CD8-positive, alpha-beta memory T cell (primary cell): Measurements from ENCODE around the gene AGAP1. TPM values are rescaled to one million over a fixed set of nuclear protein-coding genes. Genes with fewer than 3 reads are reported as not detected.

ENCODE experiments used
- CTCF ChIA-PET: fragments of 350-600 bp; sonication (Branson Sonifier 250); formaldehyde crosslinking; loops from one replicate; lab custom pipeline; 2021; ENCODE audit warnings: antibody characterized with exemption; lab: Charles Lee
- POLR2A ChIA-PET: fragments of 350-600 bp; sonication (Branson Sonifier 250); formaldehyde crosslinking; loops from one replicate; lab custom pipeline; 2021; ENCODE audit warnings: antibody characterized with exemption; lab: Charles Lee
- DNase-seq, 5 donors: peaks; one replicate each; pipeline versions ENCODE4 v3.0.0 to v3.0.0-alpha.2; 2020 to 2022; ENCODE audit warnings: mixed read lengths in 1 of 5
- H3K27ac ChIP-seq: one replicate; pipeline ENCODE4 v1.7.0; 2013; ENCODE audit warnings: low read depth, mild to moderate bottlenecking, low read length, moderate library complexity
- H3K27me3 ChIP-seq: 2 replicates; pipeline ENCODE4 v1.7.0; 2013; ENCODE audit warnings: low read length, mild to moderate bottlenecking; ENCODE audit not compliant: insufficient read depth, poor library complexity, severe bottlenecking
- H3K36me3 ChIP-seq: 2 replicates; pipeline ENCODE4 v1.7.0; 2013; ENCODE audit warnings: mild to moderate bottlenecking, low read length, moderate library complexity; ENCODE audit not compliant: insufficient read depth
- H3K4me1 ChIP-seq: 2 replicates; pipeline ENCODE4 v1.7.0; 2013; ENCODE audit warnings: mild to moderate bottlenecking, low read length, moderate library complexity; ENCODE audit not compliant: insufficient read depth
- H3K4me3 ChIP-seq: 2 replicates; pipeline ENCODE4 v1.7.0; 2013; ENCODE audit warnings: mild to moderate bottlenecking, low read length
- H3K9me3 ChIP-seq: 2 replicates; pipeline ENCODE4 v1.7.0; 2013; ENCODE audit warnings: mild to moderate bottlenecking, low read length
- H3K27ac Mint-ChIP-seq, 8 donors: one replicate each; pipeline ENCODE4 v1.8.0; 2020 to 2021; ENCODE audit warnings: mixed read lengths in 8 of 8, mild to moderate bottlenecking in 6 of 8, inconsistent platforms in 3 of 8, moderate library complexity in 3 of 8
- H3K27me3 Mint-ChIP-seq, 2 donors: one replicate each; pipeline ENCODE4 v1.8.0; 2020 to 2021; ENCODE audit warnings: mixed read lengths in 2 of 2, mild to moderate bottlenecking in 1 of 2, moderate library complexity in 1 of 2
- H3K36me3 Mint-ChIP-seq, 3 donors: one replicate each; pipeline ENCODE4 v1.8.0; 2020 to 2021; ENCODE audit warnings: mixed read lengths in 3 of 3, inconsistent platforms in 1 of 3, mild to moderate bottlenecking in 1 of 3
- H3K4me1 Mint-ChIP-seq, 3 donors: one replicate each; pipeline ENCODE4 v1.8.0; 2020 to 2021; ENCODE audit warnings: mixed read lengths in 3 of 3, inconsistent platforms in 1 of 3, mild to moderate bottlenecking in 1 of 3
- H3K4me3 Mint-ChIP-seq, 7 donors: one replicate each; pipeline ENCODE4 v1.8.0; 2020 to 2021; ENCODE audit warnings: mixed read lengths in 7 of 7, mild to moderate bottlenecking in 6 of 7, moderate library complexity in 4 of 7, inconsistent platforms in 2 of 7
- H3K9me3 Mint-ChIP-seq, 5 donors: one replicate each; pipeline ENCODE4 v1.8.0; 2020 to 2022; ENCODE audit warnings: mixed read lengths in 5 of 5, mild to moderate bottlenecking in 3 of 5, moderate library complexity in 2 of 5, inconsistent platforms in 1 of 5
- polyA plus RNA-seq: library from polyadenylated mRNA; unstranded; fragments of 300-500 nt; fragmentation: Illumina TruSeq; gene quantifications from one replicate; pipeline ENCODE4 v1.2.3, GENCODE V29; 2021
- total RNA-seq, 2 experiments: library from RNA; stranded (reverse); gene quantifications; one replicate each; pipeline ENCODE4 v1.2.3, GENCODE V29; 2021

AGAP1 gene
- total and polyA plus RNA-seq, 3 experiments from 2014 or later, result 1.2 to 3.3 (median 2.7) TPM

- Histone ChIP-seq H3K36me3 (no peaks in the 10 kb centered on the region), H3K4me1 (no peaks in the 10 kb centered on the region), H3K4me3 (no peak overlapping the region), H3K27me3 (no peaks in the 10 kb centered on the region), H3K27ac (no peak overlapping the region), H3K9me3 (no peaks in the 10 kb centered on the region)
- H3K27me3 Mint-ChIP-seq, result peaks cover 2 to 21% of the 10 kb centered on the region in 2 donors
- H3K4me3 Mint-ChIP-seq, result no peak overlapping the region
- H3K36me3 Mint-ChIP-seq, result no peaks in the 10 kb centered on the region
- ChIA-PET POLR2A (no interaction called here), CTCF (no interaction called here)
- peaks cover 5 to 25% (median 14%) of the 10 kb centered on the region in 3 donors for H3K4me1 Mint-ChIP-seq
- DNase-seq, result no peak
- H3K9me3 Mint-ChIP-seq, result peaks cover 0 to 2% (median 0%) of the 10 kb centered on the region in 5 donors
- H3K27ac Mint-ChIP-seq, result no peak overlapping the region
Observed at GRCh38 chr2:235566931-235567495, 73.2 kb downstream of the AGAP1 start.

DNA sequence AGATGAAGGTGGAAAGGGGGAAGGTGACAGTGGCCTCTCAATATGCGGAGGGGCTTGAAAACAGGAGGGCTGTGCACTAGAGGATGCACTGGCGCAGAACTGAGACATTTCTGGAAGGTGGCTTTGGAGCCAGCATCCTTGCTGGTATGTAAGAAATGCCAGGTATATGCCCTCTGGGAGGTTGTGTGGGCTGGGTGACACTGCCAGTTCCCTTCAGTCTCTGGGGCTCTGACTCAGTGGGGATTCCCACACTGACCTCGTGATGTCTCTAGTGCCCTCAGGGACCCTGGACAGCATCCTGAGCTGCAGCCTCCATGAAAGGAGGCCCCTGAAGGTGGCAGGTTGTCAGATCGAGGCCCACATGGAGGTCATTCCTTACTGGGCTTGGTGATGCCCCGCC, 74.0 kb downstream of the AGAP1 start:
- ChIA-PET CTCF (no interaction called here), POLR2A (no interaction called here)
- Mint-ChIP-seq H3K27me3 (peaks cover 6 to 21% of the 10 kb centered on the region in 2 donors), H3K4me3 (no peak overlapping the region), H3K36me3 (no peaks in the 10 kb centered on the region), H3K4me1 (peaks cover 5 to 25% (median 14%) of the 10 kb centered on the region in 3 donors), H3K27ac (no peak overlapping the region), H3K9me3 (peaks cover 0 to 2% (median 0%) of the 10 kb centered on the region in 5 donors)
- Histone ChIP-seq H3K27ac (no peak overlapping the region), H3K36me3 (no peaks in the 10 kb centered on the region), H3K9me3 (no peaks in the 10 kb centered on the region), H3K4me3 (no peak overlapping the region), H3K27me3 (no peaks in the 10 kb centered on the region), H3K4me1 (no peaks in the 10 kb centered on the region)
- DNase-seq, result no peak

- no peak overlapping the region for H3K27ac ChIP-seq
- H3K9me3 ChIP-seq, result no peaks in the 10 kb centered on the region
- H3K36me3 Mint-ChIP-seq, result no peaks in the 10 kb centered on the region
Observed at GRCh38 chr2:235568431-235568830, 74.6 kb downstream of the AGAP1 start.

GRCh38 chr2:235569837-235570236, 76.0 kb downstream of the AGAP1 start:
- Histone ChIP-seq H3K9me3 (no peaks in the 10 kb centered on the region), H3K4me1 (no peaks in the 10 kb centered on the region), H3K27me3 (no peaks in the 10 kb centered on the region), H3K4me3 (no peak overlapping the region), H3K36me3 (no peaks in the 10 kb centered on the region), H3K27ac (no peak overlapping the region)
- ChIA-PET POLR2A (no interaction called here), CTCF (no interaction called here)
- no peak for DNase-seq
- H3K4me3 Mint-ChIP-seq, result no peak overlapping the region
- H3K27me3 Mint-ChIP-seq, result peaks cover 6 to 19% of the 10 kb centered on the region in 2 donors
- H3K4me1 Mint-ChIP-seq, result peaks cover 3 to 17% (median 7%) of the 10 kb centered on the region in 3 donors
- H3K9me3 Mint-ChIP-seq, result peaks cover 0 to 2% (median 0%) of the 10 kb centered on the region in 5 donors
- H3K27ac Mint-ChIP-seq, result peak overlapping the region in 1 of 8 donors; percentile 28
- H3K36me3 Mint-ChIP-seq, result no peaks in the 10 kb centered on the region

More at GRCh38 chr2:235568431-235568830, 74.6 kb downstream of the AGAP1 start:
- H3K4me1 Mint-ChIP-seq, result peaks cover 3 to 20% (median 14%) of the 10 kb centered on the region in 3 donors
- POLR2A ChIA-PET, result no interaction called here
- no peak for DNase-seq
- no peak overlapping the region for H3K4me3 ChIP-seq
- no peaks in the 10 kb centered on the region for H3K4me1 ChIP-seq
- H3K36me3 ChIP-seq, result no peaks in the 10 kb centered on the region
- H3K27ac Mint-ChIP-seq, result no peak overlapping the region
- H3K27me3 Mint-ChIP-seq, result peaks cover 6 to 21% of the 10 kb centered on the region in 2 donors
- CTCF ChIA-PET, result no interaction called here
- peaks cover 0 to 2% (median 0%) of the 10 kb centered on the region in 5 donors for H3K9me3 Mint-ChIP-seq
- H3K27me3 ChIP-seq, result no peaks in the 10 kb centered on the region
- no peak overlapping the region for H3K4me3 Mint-ChIP-seq

DNA sequence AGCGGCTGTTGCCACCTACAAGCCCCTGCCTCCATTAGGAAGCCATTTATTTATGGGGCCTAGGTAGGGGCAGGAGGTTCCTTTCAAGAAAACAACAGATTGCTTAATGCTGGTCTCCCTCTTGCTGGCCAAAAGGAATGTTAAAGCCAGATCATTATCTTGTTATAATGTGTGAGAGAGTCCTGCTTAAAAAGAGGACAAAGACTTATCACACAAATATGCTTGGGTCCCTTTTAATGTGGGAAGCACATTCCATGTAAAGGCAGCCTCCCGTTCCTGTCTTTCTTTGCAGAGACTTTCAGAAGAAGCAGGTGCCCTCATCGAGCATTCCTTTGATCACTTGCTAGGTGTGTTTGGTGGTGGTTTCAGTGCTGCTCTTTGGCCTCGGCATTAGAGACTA, 76.4 kb downstream of the AGAP1 start:
- no peak overlapping the region for H3K4me3 Mint-ChIP-seq
- H3K9me3 ChIP-seq, result no peaks in the 10 kb centered on the region
- H3K27me3 Mint-ChIP-seq, result peaks cover 6 to 17% of the 10 kb centered on the region in 2 donors
- no peak overlapping the region for H3K27ac ChIP-seq
- H3K4me3 ChIP-seq, result no peak overlapping the region
- ChIA-PET CTCF (no interaction called here), POLR2A (no interaction called here)
- peaks cover 0 to 2% (median 0%) of the 10 kb centered on the region in 5 donors for H3K9me3 Mint-ChIP-seq
- no peaks in the 10 kb centered on the region for H3K4me1 ChIP-seq
- H3K4me1 Mint-ChIP-seq, result peaks cover 3 to 17% (median 7%) of the 10 kb centered on the region in 3 donors
- no peaks in the 10 kb centered on the region for H3K36me3 ChIP-seq
- DNase-seq, result no peak
- peak overlapping the region in 1 of 8 donors; percentile 28 for H3K27ac Mint-ChIP-seq
- H3K36me3 Mint-ChIP-seq, result no peaks in the 10 kb centered on the region
- no peaks in the 10 kb centered on the region for H3K27me3 ChIP-seq

- Mint-ChIP-seq H3K36me3 (no peaks in the 10 kb centered on the region), H3K27me3 (peaks cover 6 to 14% of the 10 kb centered on the region in 2 donors), H3K4me3 (no peak overlapping the region), H3K27ac (no peak overlapping the region), H3K9me3 (peaks cover 0 to 2% (median 0%) of the 10 kb centered on the region in 5 donors), H3K4me1 (peaks cover 3 to 16% (median 6%) of the 10 kb centered on the region in 3 donors)
- no peak overlapping the region for H3K4me3 ChIP-seq
- no peak for DNase-seq
- no peaks in the 10 kb centered on the region for H3K27me3 ChIP-seq
- no peak overlapping the region for H3K27ac ChIP-seq
- no peaks in the 10 kb centered on the region for H3K9me3 ChIP-seq
- ChIA-PET POLR2A (no interaction called here), CTCF (no interaction called here)
- no peaks in the 10 kb centered on the region for H3K36me3 ChIP-seq
- H3K4me1 ChIP-seq, result no peaks in the 10 kb centered on the region
Observed at GRCh38 chr2:235570966-235571692, 77.3 kb downstream of the AGAP1 start.

- Histone ChIP-seq H3K36me3 (no peaks in the 10 kb centered on the region), H3K4me3 (no peak overlapping the region), H3K4me1 (no peaks in the 10 kb centered on the region), H3K27ac (no peak overlapping the region), H3K9me3 (no peaks in the 10 kb centered on the region), H3K27me3 (no peaks in the 10 kb centered on the region)
- H3K9me3 Mint-ChIP-seq, result peaks cover 0 to 2% (median 0%) of the 10 kb centered on the region in 5 donors
- H3K36me3 Mint-ChIP-seq, result no peaks in the 10 kb centered on the region
- peaks cover 3 to 6% of the 10 kb centered on the region in 2 donors for H3K27me3 Mint-ChIP-seq
- no peak overlapping the region for H3K27ac Mint-ChIP-seq
- H3K4me3 Mint-ChIP-seq, result no peak overlapping the region
- no peak for DNase-seq
- POLR2A ChIA-PET, result no interaction called here
- CTCF ChIA-PET, result interaction anchor here (0.6 kb wide), 1 partner anchor 129 kb away, joined by 3 read pairs; no protein-coding TSS in a partner anchor
- peaks cover 0 to 4% (median 0%) of the 10 kb centered on the region in 3 donors for H3K4me1 Mint-ChIP-seq
Observed at GRCh38 chr2:235572592-235572991, 78.7 kb downstream of the AGAP1 start.
